ENCODE measurements around the gene CHD9NB.

DNA sequence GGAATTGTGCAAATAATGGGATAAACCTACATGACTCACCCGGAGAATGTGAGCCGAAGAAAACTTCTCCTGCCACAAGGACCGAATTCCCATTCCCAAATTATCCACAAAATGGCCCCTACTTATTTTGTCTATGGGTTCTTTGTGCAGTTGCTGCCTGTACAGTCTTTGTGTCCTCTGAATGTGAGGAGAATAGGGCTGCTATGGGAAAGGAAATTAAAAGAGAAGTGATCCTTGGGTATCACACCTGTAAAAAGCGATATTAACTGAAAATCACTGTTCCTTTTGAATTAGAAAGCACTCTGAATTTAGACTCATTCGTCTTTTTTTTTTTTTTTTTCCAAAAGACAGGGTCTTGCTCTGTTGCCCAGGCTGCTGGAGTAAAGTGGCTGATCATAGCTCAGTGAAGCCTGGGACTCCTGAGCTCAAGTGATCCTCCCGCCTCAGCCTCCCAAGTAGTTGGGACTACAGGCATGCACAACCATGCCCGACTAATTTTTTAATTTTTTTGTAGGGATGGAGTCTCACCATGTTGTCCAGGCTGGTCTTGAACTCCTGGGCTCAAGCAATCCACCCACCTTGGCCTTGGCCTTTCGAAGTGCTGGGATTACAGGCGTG is 47.5 kb upstream of the CHD9NB start:
- TF ChIP-seq EZH2phosphoT487 (IDR thresholded peaks at IDR 0.05; ENCODE audit: borderline replicate concordance, low read length) (no peak), CTCF (conservative IDR thresholded peaks at IDR 0.05; ENCODE audit: low read depth, low read length) (no peak), EZH2 (IDR thresholded peaks at IDR 0.05; ENCODE audit: low read length, unreplicated experiment) (no peak)

Measured in PC-3 (cell line).